Activated B cell treated with CpG ODN at 0.5 μM for 24 hours (primary cell): ENCODE measurements around the gene NPHS1. TPM values are rescaled to one million over a fixed set of nuclear protein-coding genes. Genes with fewer than 3 reads are reported as not detected.

Experiments used
- ATAC-seq: fragments of 200-7000 bp; cut with Tn5 transposase; one replicate; pipeline ENCODE4 v1.10.0; 2021; ENCODE audit warnings: low read depth, mild to moderate bottlenecking, moderate library complexity
- CTCF ChIA-PET: fragments of 350-600 bp; sonication (Branson Sonifier 250); formaldehyde crosslinking; loops from one replicate; lab custom pipeline; 2021; ENCODE audit warnings: antibody characterized with exemption; lab: Charles Lee
- POLR2A ChIA-PET: fragments of 350-600 bp; sonication (Branson Sonifier 250); formaldehyde crosslinking; loops from one replicate; lab custom pipeline; 2021; ENCODE audit warnings: antibody characterized with exemption; lab: Charles Lee
- DNase-seq: peaks from one replicate; pipeline ENCODE4 v3.0.0; 2022
- H3K27ac Mint-ChIP-seq: one replicate; pipeline ENCODE4 v1.8.0; 2020; ENCODE audit warnings: mixed read lengths
- H3K27me3 Mint-ChIP-seq: one replicate; pipeline ENCODE4 v1.8.0; 2021; ENCODE audit warnings: mixed read lengths
- H3K36me3 Mint-ChIP-seq: one replicate; pipeline ENCODE4 v1.8.0; 2021; ENCODE audit warnings: low read depth, mixed read lengths
- H3K4me1 Mint-ChIP-seq: one replicate; pipeline ENCODE4 v1.8.0; 2021; ENCODE audit warnings: mixed read lengths
- H3K4me3 Mint-ChIP-seq: one replicate; pipeline ENCODE4 v1.8.0; 2020; ENCODE audit warnings: mild to moderate bottlenecking, mixed read lengths
- H3K9me3 Mint-ChIP-seq: one replicate; pipeline ENCODE4 v1.8.0; 2020; ENCODE audit warnings: mixed read lengths
- CTCF ChIP-seq: fragments of 200-600 bp; IDR thresholded peaks from one replicate; pipeline ENCODE4 v1.8.0; 2022; ENCODE audit warnings: antibody characterized with exemption, mild to moderate bottlenecking
- intact Hi-C: fragments of 100-400 bp; cut with micrococcal nuclease; formaldehyde crosslinking; loops from one replicate; pipeline ENCODE4 v1.15.1; 2024
- total RNA-seq: library from RNA; stranded (reverse); gene quantifications from 2 replicates; pipeline ENCODE4 v1.2.3, GENCODE V29; 2022

The NPHS1 gene
- total RNA-seq, result 0.18 TPM in 1 of 2 replicates, not detected in the other

GRCh38 chr19:35852029-35852780, at the start of gene NPHS1:
Gene NPHS1 (minus strand): TSS chr19:35852504. CDS start chr19:35851837, 667 bp downstream.
- intact Hi-C loops, result no loop called here
- CTCF ChIA-PET, result no interaction called here
- TF ChIP-seq CTCF, result no peak
- Mint-ChIP-seq H3K36me3 (no peaks in the 10 kb centered on the region), H3K4me3 (no peak within 1 kb of the TSS), H3K27me3 (peaks cover 37% of the 10 kb centered on the region), H3K27ac (no peak within 1 kb of the TSS), H3K9me3 (no peaks in the 10 kb centered on the region), H3K4me1 (peaks cover 6% of the 10 kb centered on the region)
- DNase-seq (no peak), ATAC-seq (no peak)
- POLR2A ChIA-PET, result no interaction called here

GRCh38 chr19:35901055-35901644, 48.8 kb upstream of the NPHS1 start:
- CTCF ChIA-PET, result no interaction called here
- Mint-ChIP-seq H3K27me3 (no peaks in the 10 kb centered on the region), H3K9me3 (no peaks in the 10 kb centered on the region), H3K27ac (peak overlapping the region; percentile 97), H3K36me3 (peaks cover 27% of the 10 kb centered on the region), H3K4me3 (peak overlapping the region; percentile 95), H3K4me1 (peaks cover 77% of the 10 kb centered on the region)
- no peak for TF ChIP-seq CTCF
- no peak for DNase-seq
- intact Hi-C loops, result loop anchor here (5.0 to 10.0 kb wide), 2 partner anchors 566 to 689 kb away; no protein-coding TSS in a partner anchor
- ATAC-seq, result no peak
- POLR2A ChIA-PET, result interaction anchor here (0.6 to 2.6 kb wide), 19 partner anchors 8 to 1315 kb away, joined by 3 to 29 read pairs (median 6); partner anchors contain the start of genes APLP1, IGFLR1, LIN37 and POLR2I

DNA sequence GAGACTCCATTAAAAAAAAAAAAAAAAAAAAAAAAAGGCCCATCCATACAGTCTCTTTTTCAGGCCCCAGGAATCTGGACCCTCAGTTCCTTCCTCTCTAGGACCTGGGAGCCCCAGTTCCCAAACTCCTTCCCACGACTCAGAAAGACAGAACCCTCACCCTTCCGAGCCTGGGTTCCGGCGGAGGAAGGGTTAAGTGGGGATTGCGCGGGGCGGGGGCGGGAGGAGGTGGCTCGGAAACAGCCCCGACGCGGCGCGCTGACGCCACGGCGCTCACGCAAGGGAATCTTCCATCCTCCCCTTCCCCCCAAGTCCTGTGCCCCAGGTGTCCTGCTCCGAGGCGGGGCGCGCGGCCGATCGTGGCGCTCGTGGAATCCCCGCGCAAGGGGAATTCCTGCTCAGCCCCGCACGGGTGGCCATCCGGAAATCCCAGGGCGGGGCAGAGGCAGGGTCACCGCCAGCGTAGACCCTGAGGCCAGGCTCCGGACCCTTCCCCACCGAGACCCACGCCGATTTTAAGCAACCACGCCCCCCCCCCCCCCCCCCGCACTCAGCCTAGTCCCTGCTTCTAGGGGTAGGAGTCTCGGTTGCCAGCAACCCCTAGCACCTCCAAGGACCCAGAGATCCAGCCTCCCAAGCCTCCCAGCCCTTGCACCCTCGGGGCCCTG, 47.4 kb upstream of the NPHS1 start:
- intact Hi-C loops, result loop anchor here (1.0 to 10.0 kb wide), 9 partner anchors 10 to 687 kb away; partner anchors contain the start of genes CAPNS1, THAP8 and WDR62
- Mint-ChIP-seq H3K4me1 (peaks cover 77% of the 10 kb centered on the region), H3K27me3 (no peaks in the 10 kb centered on the region), H3K9me3 (no peaks in the 10 kb centered on the region), H3K36me3 (peaks cover 39% of the 10 kb centered on the region), H3K27ac (peak overlapping the region; percentile 95), H3K4me3 (peak overlapping the region; percentile 95)
- DNase-seq (peak; percentile 93), ATAC-seq (peak; percentile 57)
- ChIA-PET POLR2A (interaction anchor here (0.6 to 2.6 kb wide), 15 partner anchors 9 to 971 kb away, joined by 3 to 29 read pairs (median 6); partner anchors contain the start of genes IGFLR1, LIN37, PSENEN and TYROBP), CTCF (no interaction called here)
- no peak for TF ChIP-seq CTCF

DNA sequence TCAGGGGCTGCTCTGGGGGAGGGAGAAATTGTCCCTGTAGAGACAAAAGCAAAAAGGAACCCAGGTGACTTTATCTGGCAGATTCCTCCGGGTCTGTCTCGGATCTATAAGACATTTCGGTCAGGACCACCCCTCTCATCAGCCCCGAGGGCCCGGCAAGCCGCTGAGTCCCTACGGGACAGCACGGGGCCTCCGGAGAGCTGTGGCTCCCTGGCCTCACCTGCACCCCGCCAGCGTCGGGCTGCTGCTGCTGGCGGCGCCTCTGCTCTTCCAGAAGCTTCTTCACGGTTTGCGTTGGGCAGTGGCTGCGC, 46.1 kb upstream of the NPHS1 start:
- H3K36me3 Mint-ChIP-seq, result peaks cover 52% of the 10 kb centered on the region
- ChIA-PET CTCF (no interaction called here), POLR2A (interaction anchor here (1.0 to 2.4 kb wide), 4 partner anchors 12 to 33 kb away, joined by 4 to 10 read pairs (median 5); no protein-coding TSS in a partner anchor)
- H3K27me3 Mint-ChIP-seq, result no peaks in the 10 kb centered on the region
- ATAC-seq (no peak), DNase-seq (no peak)
- H3K27ac Mint-ChIP-seq, result peak overlapping the region; percentile 95
- peak overlapping the region; percentile 95 for H3K4me3 Mint-ChIP-seq
- intact Hi-C loops, result loop anchor here (2.0 kb wide), 1 partner anchor 242 kb away; the partner anchor contains the start of gene CAPNS1
- peaks cover 65% of the 10 kb centered on the region for H3K4me1 Mint-ChIP-seq
- no peaks in the 10 kb centered on the region for H3K9me3 Mint-ChIP-seq
- TF ChIP-seq CTCF, result no peak
